ENCODE data around the gene INCA1. TPM values are rescaled to one million over a fixed set of nuclear protein-coding genes. Genes with fewer than 3 reads are reported as not detected.

The INCA1 gene
- total RNA-seq, 2 donors from 2014 or later, result 0.99 to 1.7 TPM

GRCh38 chr17:5034651-5035050 is 37.3 kb upstream of the INCA1 start:
- peak overlapping the region; percentile 5 for H3K4me3 Mint-ChIP-seq
- Histone ChIP-seq H3K4me1 (ENCODE audit: control insufficient read depth, insufficient read depth, low read length) (no peaks in the 10 kb centered on the region), H3K27ac (ENCODE audit: low read depth, low read length) (no peak overlapping the region), H3K4me3 (ENCODE audit: low read length) (no peak overlapping the region), H3K27me3 (ENCODE audit: control insufficient read depth, insufficient read depth, low read length, poor library complexity, severe bottlenecking) (no peaks in the 10 kb centered on the region), H3K36me3 (ENCODE audit: control insufficient read depth, insufficient read depth, low read length) (no peaks in the 10 kb centered on the region), H3K9ac (ENCODE audit: extremely low read depth, low read length, poor library complexity, severe bottlenecking) (no peak overlapping the region), H3K9me3 (ENCODE audit: control insufficient read depth, low read length) (no peaks in the 10 kb centered on the region)
- no peak for DNase-seq
- no peak for TF ChIP-seq CTCF (conservative IDR thresholded peaks at IDR 0.05)
- WGBS, 2 experiments (ENCODE audit: insufficient coverage in 1 of 2, insufficient read length in 1 of 2), result 91 to 93% methylated on average over 12 to 14 of the region's 14 CpGs
- no peak overlapping the region for H3K27ac Mint-ChIP-seq
- H3K36me3 Mint-ChIP-seq (ENCODE audit: low read depth), result no peaks in the 10 kb centered on the region
- H3K4me1 Mint-ChIP-seq, result no peaks in the 10 kb centered on the region
- H3K9me3 Mint-ChIP-seq, result no peaks in the 10 kb centered on the region
- H3K27me3 Mint-ChIP-seq (ENCODE audit: insufficient read depth), result peaks cover 56% of the 10 kb centered on the region

- H3K4me1 ChIP-seq (ENCODE audit: control insufficient read depth, insufficient read depth, low read length), result no peaks in the 10 kb centered on the region
- Mint-ChIP-seq H3K27me3 (ENCODE audit: insufficient read depth) (peaks cover 60% of the 10 kb centered on the region), H3K36me3 (ENCODE audit: low read depth) (no peaks in the 10 kb centered on the region), H3K27ac (no peak overlapping the region), H3K4me1 (no peaks in the 10 kb centered on the region), H3K9me3 (no peaks in the 10 kb centered on the region), H3K4me3 (no peak overlapping the region)
- no peaks in the 10 kb centered on the region for H3K36me3 ChIP-seq (ENCODE audit: control insufficient read depth, insufficient read depth, low read length)
- no peak for DNase-seq
- no peaks in the 10 kb centered on the region for H3K27me3 ChIP-seq (ENCODE audit: control insufficient read depth, insufficient read depth, low read length, poor library complexity, severe bottlenecking)
- no peaks in the 10 kb centered on the region for H3K9me3 ChIP-seq (ENCODE audit: control insufficient read depth, low read length)
- 89 to 100% methylated on average over 2 to 5 of the region's 5 CpGs for WGBS, 2 experiments (ENCODE audit: insufficient coverage in 1 of 2, insufficient read length in 1 of 2)
- no peak overlapping the region for H3K9ac ChIP-seq (ENCODE audit: extremely low read depth, low read length, poor library complexity, severe bottlenecking)
- H3K4me3 ChIP-seq (ENCODE audit: low read length), result no peak overlapping the region
- TF ChIP-seq CTCF (conservative IDR thresholded peaks at IDR 0.05), result no peak
- no peak overlapping the region for H3K27ac ChIP-seq (ENCODE audit: low read depth, low read length)
Measured at GRCh38 chr17:5034063-5034462, 36.7 kb upstream of the INCA1 start.

- Mint-ChIP-seq H3K36me3 (ENCODE audit: low read depth) (no peaks in the 10 kb centered on the region), H3K4me3 (no peak overlapping the region), H3K9me3 (no peaks in the 10 kb centered on the region), H3K27me3 (ENCODE audit: insufficient read depth) (peaks cover 60% of the 10 kb centered on the region), H3K4me1 (no peaks in the 10 kb centered on the region), H3K27ac (no peak overlapping the region)
- DNase-seq, result peak; percentile 68
- Histone ChIP-seq H3K36me3 (ENCODE audit: control insufficient read depth, insufficient read depth, low read length) (no peaks in the 10 kb centered on the region), H3K9ac (ENCODE audit: extremely low read depth, low read length, poor library complexity, severe bottlenecking) (no peak overlapping the region), H3K4me3 (ENCODE audit: low read length) (no peak overlapping the region), H3K4me1 (ENCODE audit: control insufficient read depth, insufficient read depth, low read length) (no peaks in the 10 kb centered on the region), H3K27me3 (ENCODE audit: control insufficient read depth, insufficient read depth, low read length, poor library complexity, severe bottlenecking) (no peaks in the 10 kb centered on the region), H3K9me3 (ENCODE audit: control insufficient read depth, low read length) (no peaks in the 10 kb centered on the region), H3K27ac (ENCODE audit: low read depth, low read length) (no peak overlapping the region)
- 93% methylated on average over 10 to 13 of the region's 13 CpGs for WGBS, 2 experiments (ENCODE audit: insufficient coverage in 1 of 2, insufficient read length in 1 of 2)
- TF ChIP-seq CTCF (conservative IDR thresholded peaks at IDR 0.05), result peak; percentile 42
Measured at GRCh38 chr17:5033352-5034015, 36.2 kb upstream of the INCA1 start.
